CD4-positive, alpha-beta T cell (primary cell): Measurements from ENCODE around the gene MORN3. TPM values are rescaled to one million over a fixed set of nuclear protein-coding genes. Genes with fewer than 3 reads are reported as not detected.
A peak's percentile ranks its signal among the peaks of the same experiment; 100 is the strongest.

Experiments used
- ATAC-seq: fragments of 200-7000 bp; cut with Tn5 transposase; one replicate; pipeline ENCODE4 v1.10.0; 2022; ENCODE audit warnings: mild to moderate bottlenecking; ENCODE audit not compliant: poor library complexity
- CTCF ChIA-PET: fragments of 350-600 bp; sonication (Branson Sonifier 250); formaldehyde crosslinking; loops from one replicate; lab custom pipeline; 2021; ENCODE audit warnings: antibody characterized with exemption, inconsistent platforms; lab: Charles Lee
- POLR2A ChIA-PET: fragments of 350-600 bp; sonication (Branson Sonifier 250); formaldehyde crosslinking; loops from one replicate; lab custom pipeline; 2021; ENCODE audit warnings: antibody characterized with exemption, inconsistent platforms; lab: Charles Lee
- DNase-seq, 14 experiments: peaks; one replicate each; pipeline ENCODE4 v3.0.0-alpha.2; 2013 to 2020; ENCODE audit warnings: mixed read lengths in 2 of 14
- H3K27ac ChIP-seq, 2 donors: one replicate each; pipeline versions ENCODE4 v1.5.1 to v1.7.0; 2013; ENCODE audit warnings: low read length in 2 of 2, low read depth in 1 of 2, mild to moderate bottlenecking in 1 of 2
- H3K27me3 ChIP-seq, 2 experiments: 1 replicate in 1 of 2; 2 replicates in 1 of 2; pipeline versions ENCODE4 v1.6.1 to v1.7.0; 2013; ENCODE audit warnings: low read length in 2 of 2, control low read depth in 1 of 2, mild to moderate bottlenecking in 1 of 2, moderate library complexity in 1 of 2; ENCODE audit not compliant: insufficient read depth in 2 of 2, control insufficient read depth in 1 of 2
- H3K36me3 ChIP-seq: one replicate; pipeline ENCODE4 v1.6.1; 2013; ENCODE audit warnings: low read length, control low read depth; ENCODE audit not compliant: insufficient read depth
- H3K4me1 ChIP-seq: one replicate; pipeline ENCODE4 v1.6.1; 2013; ENCODE audit warnings: low read length, control low read depth; ENCODE audit not compliant: insufficient read depth
- H3K4me3 ChIP-seq: one replicate; pipeline ENCODE4 v1.5.1; 2013; ENCODE audit warnings: mild to moderate bottlenecking, low read length, moderate library complexity
- H3K9me3 ChIP-seq, 2 experiments: 1 replicate in 1 of 2; 2 replicates in 1 of 2; pipeline versions ENCODE4 v1.6.1 to v1.7.0; 2013; ENCODE audit warnings: low read length in 2 of 2, mild to moderate bottlenecking in 2 of 2, control low read depth in 1 of 2, moderate library complexity in 1 of 2; ENCODE audit not compliant: control insufficient read depth in 1 of 2, insufficient read depth in 1 of 2
- H3K27ac Mint-ChIP-seq: one replicate; pipeline ENCODE4 v1.8.0; 2020; ENCODE audit warnings: mixed read lengths
- H3K27me3 Mint-ChIP-seq: one replicate; pipeline ENCODE4 v1.8.0; 2021; ENCODE audit warnings: mixed read lengths
- H3K36me3 Mint-ChIP-seq: one replicate; pipeline ENCODE4 v1.8.0; 2021; ENCODE audit warnings: low read depth, mixed read lengths
- H3K4me1 Mint-ChIP-seq: one replicate; pipeline ENCODE4 v1.8.0; 2021; ENCODE audit warnings: low read depth, mixed read lengths
- H3K4me3 Mint-ChIP-seq: one replicate; pipeline ENCODE4 v1.8.0; 2020; ENCODE audit warnings: mild to moderate bottlenecking, mixed read lengths
- H3K9me3 Mint-ChIP-seq: one replicate; pipeline ENCODE4 v1.8.0; 2020; ENCODE audit warnings: mixed read lengths
- intact Hi-C, 2 experiments: fragments of 100-400 bp; cut with DNase I in 1 of 2; cut with micrococcal nuclease in 1 of 2; formaldehyde crosslinking; loops; one replicate each; pipeline versions ENCODE4 v1.15.1 to v1.9.0; 2023 to 2025; cut with DNase I, micrococcal nuclease
- total RNA-seq, 174 experiments: library from RNA in 2 of 174; stranded (reverse) in 2 of 174; gene quantifications; one replicate each; pipeline ENCODE4 v1.2.3 and lab custom pipeline; 2021 to 2026
- TF ChIP-seq, protein P1 (sequence below): fragments of 200-600 bp; IDR thresholded peaks from one replicate; pipeline ENCODE4 v1.8.0; 2022; ENCODE audit warnings: antibody characterized with exemption, mild to moderate bottlenecking

MORN3 gene
- total RNA-seq, 2 experiments from 2014 or later, result 9.8 to 11.9 TPM

DNA sequence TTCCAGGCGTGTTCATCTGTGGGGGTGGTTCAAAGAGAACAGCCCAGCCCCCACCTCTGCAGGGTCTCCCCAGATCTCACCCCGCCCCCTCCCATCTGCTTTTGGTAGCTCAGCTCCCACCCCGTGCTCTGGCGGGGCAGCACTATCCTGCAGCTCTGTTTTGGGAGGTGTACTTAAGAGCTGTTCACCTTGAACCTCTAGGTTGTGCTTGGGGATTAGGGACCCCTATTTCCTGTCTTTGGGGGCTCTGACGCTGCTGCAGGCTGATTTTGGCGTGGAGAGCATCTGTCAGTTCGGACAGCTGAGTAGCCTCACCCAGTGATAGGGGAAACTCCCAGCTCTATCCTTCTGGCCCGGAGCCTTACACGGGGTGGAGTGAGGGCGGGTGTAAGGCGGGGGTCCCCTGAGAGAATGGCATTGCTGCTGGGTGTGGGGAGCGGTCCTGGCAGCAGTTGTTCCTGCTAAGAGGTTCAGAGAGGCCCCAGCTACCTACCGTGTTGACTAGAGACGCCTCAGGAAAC is 43.9 kb upstream of the MORN3 start:
- Mint-ChIP-seq H3K36me3 (peaks cover 8% of the 10 kb centered on the region), H3K27me3 (no peaks in the 10 kb centered on the region), H3K27ac (peak overlapping the region; percentile 66), H3K4me1 (peaks cover 19% of the 10 kb centered on the region), H3K4me3 (peak overlapping the region; percentile 87), H3K9me3 (no peaks in the 10 kb centered on the region)
- ATAC-seq (no peak), DNase-seq (peak in 1 of 14 experiments; percentile 21)
- ChIA-PET CTCF (interaction anchor here (0.7 to 2.5 kb wide), 7 partner anchors 16 to 175 kb away, joined by 3 to 14 read pairs (median 4); partner anchors contain the start of gene PSMD9), POLR2A (interaction anchor here (0.5 to 4.0 kb wide), 15 partner anchors 26 to 175 kb away, joined by 3 to 73 read pairs (median 3); partner anchors contain the start of genes ORAI1, RHOF and SETD1B)
- Histone ChIP-seq H3K4me3 (peak overlapping the region; percentile 99), H3K9me3 (no peaks in the 10 kb centered on the region), H3K27ac (no peak overlapping the region), H3K36me3 (no peaks in the 10 kb centered on the region), H3K4me1 (peaks cover 27% of the 10 kb centered on the region), H3K27me3 (no peaks in the 10 kb centered on the region)
- TF ChIP-seq, protein P1, sequence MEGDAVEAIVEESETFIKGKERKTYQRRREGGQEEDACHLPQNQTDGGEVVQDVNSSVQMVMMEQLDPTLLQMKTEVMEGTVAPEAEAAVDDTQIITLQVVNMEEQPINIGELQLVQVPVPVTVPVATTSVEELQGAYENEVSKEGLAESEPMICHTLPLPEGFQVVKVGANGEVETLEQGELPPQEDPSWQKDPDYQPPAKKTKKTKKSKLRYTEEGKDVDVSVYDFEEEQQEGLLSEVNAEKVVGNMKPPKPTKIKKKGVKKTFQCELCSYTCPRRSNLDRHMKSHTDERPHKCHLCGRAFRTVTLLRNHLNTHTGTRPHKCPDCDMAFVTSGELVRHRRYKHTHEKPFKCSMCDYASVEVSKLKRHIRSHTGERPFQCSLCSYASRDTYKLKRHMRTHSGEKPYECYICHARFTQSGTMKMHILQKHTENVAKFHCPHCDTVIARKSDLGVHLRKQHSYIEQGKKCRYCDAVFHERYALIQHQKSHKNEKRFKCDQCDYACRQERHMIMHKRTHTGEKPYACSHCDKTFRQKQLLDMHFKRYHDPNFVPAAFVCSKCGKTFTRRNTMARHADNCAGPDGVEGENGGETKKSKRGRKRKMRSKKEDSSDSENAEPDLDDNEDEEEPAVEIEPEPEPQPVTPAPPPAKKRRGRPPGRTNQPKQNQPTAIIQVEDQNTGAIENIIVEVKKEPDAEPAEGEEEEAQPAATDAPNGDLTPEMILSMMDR, result no peak
- intact Hi-C loops, result loop anchor here (2.0 to 5.0 kb wide), 4 partner anchors 79 to 175 kb away; partner anchors contain the start of genes PSMD9 (in 2 of the 2) and RHOF (in 2 of the 2)

GRCh38 chr12:121712461-121713256 is 43.2 kb upstream of the MORN3 start, which contains the start of gene TMEM120B:
Gene TMEM120B, plus strand, starts transcription at chr12:121712752. Its CDS starts 144 bp downstream, at chr12:121712896.
- intact Hi-C loops, result loop anchor here (2.0 to 5.0 kb wide), 4 partner anchors 80 to 176 kb away; partner anchors contain the start of genes PSMD9 (in 2 of the 2) and RHOF (in 2 of the 2)
- DNase-seq, result peak; percentile 71 to 93 (median 82)
- peaks cover 27% of the 10 kb centered on the region for H3K4me1 ChIP-seq
- Mint-ChIP-seq H3K9me3 (no peaks in the 10 kb centered on the region), H3K27me3 (no peaks in the 10 kb centered on the region), H3K4me3 (peak within 1 kb of the TSS; percentile 90), H3K27ac (peak within 1 kb of the TSS; percentile 83), H3K4me1 (peaks cover 19% of the 10 kb centered on the region), H3K36me3 (peaks cover 8% of the 10 kb centered on the region)
- TF ChIP-seq, protein P1, result peak; percentile 26
- ChIA-PET POLR2A (interaction anchor here (0.5 to 4.0 kb wide), 20 partner anchors 26 to 513 kb away, joined by 3 to 73 read pairs (median 3); partner anchors contain the start of genes DIABLO, ORAI1, PSMD9 and RHOF), CTCF (interaction anchor here (1.1 to 3.2 kb wide), 9 partner anchors 15 to 176 kb away, joined by 3 to 21 read pairs (median 4); partner anchors contain the start of genes PSMD9 and RHOF)
- peak within 1 kb of the TSS; percentile 40 to 54 for H3K27ac ChIP-seq
- no peaks in the 10 kb centered on the region for H3K9me3 ChIP-seq
- H3K27me3 ChIP-seq, result no peaks in the 10 kb centered on the region
- ATAC-seq, result peak; percentile 87
- H3K4me3 ChIP-seq, result peak within 1 kb of the TSS; percentile 99
- H3K36me3 ChIP-seq, result no peaks in the 10 kb centered on the region

- TF ChIP-seq, protein P1, result no peak
- no peaks in the 10 kb centered on the region for H3K36me3 ChIP-seq
- peak; percentile 50 for ATAC-seq
- intact Hi-C loops, result loop anchor here (2.0 to 5.0 kb wide), 4 partner anchors 80 to 177 kb away; partner anchors contain the start of genes PSMD9 (in 2 of the 2) and RHOF (in 2 of the 2)
- Mint-ChIP-seq H3K27ac (peak overlapping the region; percentile 83), H3K36me3 (peaks cover 8% of the 10 kb centered on the region), H3K4me3 (peak overlapping the region; percentile 90), H3K9me3 (no peaks in the 10 kb centered on the region), H3K27me3 (no peaks in the 10 kb centered on the region), H3K4me1 (peaks cover 19% of the 10 kb centered on the region)
- H3K9me3 ChIP-seq, result no peaks in the 10 kb centered on the region
- ChIA-PET CTCF (interaction anchor here (1.1 to 3.2 kb wide), 9 partner anchors 15 to 176 kb away, joined by 3 to 21 read pairs (median 4); partner anchors contain the start of genes PSMD9 and RHOF), POLR2A (interaction anchor here (0.6 to 4.0 kb wide), 14 partner anchors 25 to 514 kb away, joined by 3 to 73 read pairs (median 5); partner anchors contain the start of genes DIABLO, ORAI1, PSMD9 and RHOF)
- peak overlapping the region; percentile 40 to 54 for H3K27ac ChIP-seq
- peaks cover 27% of the 10 kb centered on the region for H3K4me1 ChIP-seq
- no peaks in the 10 kb centered on the region for H3K27me3 ChIP-seq
- peak overlapping the region; percentile 99 for H3K4me3 ChIP-seq
- DNase-seq, result peak in 8 of 14 experiments; percentile 1 to 63 (median 30)
Observed at GRCh38 chr12:121712190-121712460, 42.7 kb upstream of the MORN3 start.
